NCI-H446 (cell line): ENCODE measurements around the gene PIM2.
A peak's percentile ranks its signal among the peaks of the same experiment; 100 is the strongest.

Source experiments
- DNase-seq, 2 experiments: peaks; one replicate each; lab custom pipeline; 2025; lab: John Stamatoyannopoulos, UW

Gene PIM2

GRCh38 chrX:48918643-48919340 is at the start of gene PIM2:
Gene PIM2 (minus strand): TSS chrX:48919024. CDS start chrX:48918834, 190 bp downstream.
- peak; percentile 75 to 93 for DNase-seq

GRCh38 chrX:48968377-48968776 is 49.6 kb upstream of the PIM2 start:
- DNase-seq: no peak

GRCh38 chrX:48966796-48967579 is 48.2 kb upstream of the PIM2 start:
- DNase-seq: no peak

GRCh38 chrX:48965959-48966358 is 47.1 kb upstream of the PIM2 start:
- no peak for DNase-seq

GRCh38 chrX:48961585-48962091 is 42.8 kb upstream of the PIM2 start:
- DNase-seq: no peak

- DNase-seq: no peak
These were observed 41.5 kb upstream of the PIM2 start for GRCh38 chrX:48960291-48960690.

GRCh38 chrX:48958635-48959094 is 39.8 kb upstream of the PIM2 start:
- peak in 1 of 2 experiments; percentile 40 for DNase-seq

- DNase-seq: peak; percentile 93 to 96
These were observed 39.2 kb upstream of the PIM2 start for GRCh38 chrX:48957827-48958634.

- DNase-seq: peak in 1 of 2 experiments; percentile 66
These were observed 38.6 kb upstream of the PIM2 start, which contains the start of gene OTUD5 for GRCh38 chrX:48957477-48957826. Gene OTUD5 (minus strand): TSS chrX:48957607. CDS start chrX:48957570, 37 bp downstream.

GRCh38 chrX:48956728-48957414 is 38.0 kb upstream of the PIM2 start:
- DNase-seq: no peak

GRCh38 chrX:48948589-48948988 is 29.8 kb upstream of the PIM2 start:
- no peak for DNase-seq

- DNase-seq: peak in 1 of 2 experiments; percentile 10
These were observed 26.9 kb upstream of the PIM2 start for GRCh38 chrX:48945517-48946348.

- DNase-seq: no peak
These were observed 24.1 kb upstream of the PIM2 start for GRCh38 chrX:48942895-48943294.

GRCh38 chrX:48940404-48940955 is 21.7 kb upstream of the PIM2 start:
- DNase-seq: no peak

- DNase-seq: no peak
These were observed 20.9 kb upstream of the PIM2 start for GRCh38 chrX:48939524-48940228.

- DNase-seq: no peak
These were observed 20.0 kb upstream of the PIM2 start for GRCh38 chrX:48938721-48939425.

GRCh38 chrX:48937054-48937907 is 18.5 kb upstream of the PIM2 start:
- no peak for DNase-seq

- DNase-seq: no peak
These were observed 17.7 kb upstream of the PIM2 start for GRCh38 chrX:48936429-48937053.
